Mononuclear cell (primary cell): ENCODE measurements around the gene DYNC1LI1. TPM values are rescaled to one million over a fixed set of nuclear protein-coding genes. Genes with fewer than 3 reads are reported as not detected.

ENCODE experiments used
- H3K27me3 ChIP-seq: 2 replicates; pipeline ENCODE4 v1.6.0; 2011; ENCODE audit warnings: low read length, control low read depth; ENCODE audit not compliant: insufficient read depth
- H3K4me1 ChIP-seq: 2 replicates; pipeline ENCODE4 v1.5.1; 2011; ENCODE audit warnings: mild to moderate bottlenecking, low read length, control low read depth; ENCODE audit not compliant: insufficient read depth
- H3K4me3 ChIP-seq: 2 replicates; pipeline ENCODE4 v1.5.1; 2011; ENCODE audit warnings: mild to moderate bottlenecking, low read length, moderate library complexity
- H3K9me3 ChIP-seq: 2 replicates; pipeline ENCODE4 v1.5.1; 2011; ENCODE audit warnings: low read depth, mild to moderate bottlenecking, control low read depth, low read length
- total RNA-seq: library from RNA; depleted of rRNA; stranded (reverse); fragments of >200 nt; gene quantifications from one replicate; pipeline ENCODE4 v1.2.3, GENCODE V29; 2012

The DYNC1LI1 gene
- total RNA-seq, 1 donor = 43.3 TPM

DNA sequence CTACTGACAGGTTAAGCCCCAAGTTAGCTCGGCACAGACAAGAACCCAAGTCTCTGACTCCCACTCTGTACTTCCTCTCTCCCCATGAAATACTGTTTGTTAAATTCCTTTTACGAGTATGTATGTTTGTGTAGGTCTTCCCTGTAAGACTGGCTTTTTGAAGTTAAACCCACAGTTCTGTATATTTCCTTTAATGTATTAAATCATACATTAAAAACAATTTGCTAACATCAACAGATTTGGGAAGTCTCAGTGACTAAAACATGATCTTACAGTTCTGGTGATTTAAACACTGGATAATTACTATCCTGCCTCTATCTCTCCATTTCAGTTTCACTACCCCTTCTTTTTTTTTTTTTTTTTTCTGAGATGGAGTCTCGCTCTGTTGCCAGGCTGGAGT, 72.4 kb downstream of the DYNC1LI1 start:
- no peaks in the 10 kb centered on the region for H3K27me3 ChIP-seq
- peaks cover 62% of the 10 kb centered on the region for H3K4me1 ChIP-seq
- no peak overlapping the region for H3K4me3 ChIP-seq
- H3K9me3 ChIP-seq = no peaks in the 10 kb centered on the region

DNA sequence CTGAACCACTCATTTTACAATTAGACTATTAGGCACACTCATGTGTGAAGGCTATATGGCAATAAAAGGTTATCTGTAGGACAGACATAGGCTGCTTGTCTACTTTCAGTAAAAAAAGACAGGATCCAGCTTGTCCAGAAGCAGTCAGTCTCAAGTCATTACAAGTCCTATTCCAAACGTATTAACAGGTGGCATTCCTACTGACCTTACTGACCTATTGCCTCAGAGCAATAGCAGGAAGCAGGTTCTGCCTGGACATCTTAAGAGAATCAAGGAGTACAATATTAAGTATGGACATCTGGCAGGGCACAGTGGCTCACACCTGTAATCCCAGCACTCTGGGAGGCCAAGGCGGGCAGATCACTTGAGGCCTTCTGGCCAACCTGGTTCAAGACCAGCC, 75.0 kb downstream of the DYNC1LI1 start:
- Histone ChIP-seq H3K9me3 (no peaks in the 10 kb centered on the region), H3K4me3 (no peak overlapping the region), H3K4me1 (peaks cover 49% of the 10 kb centered on the region), H3K27me3 (no peaks in the 10 kb centered on the region)

DNA sequence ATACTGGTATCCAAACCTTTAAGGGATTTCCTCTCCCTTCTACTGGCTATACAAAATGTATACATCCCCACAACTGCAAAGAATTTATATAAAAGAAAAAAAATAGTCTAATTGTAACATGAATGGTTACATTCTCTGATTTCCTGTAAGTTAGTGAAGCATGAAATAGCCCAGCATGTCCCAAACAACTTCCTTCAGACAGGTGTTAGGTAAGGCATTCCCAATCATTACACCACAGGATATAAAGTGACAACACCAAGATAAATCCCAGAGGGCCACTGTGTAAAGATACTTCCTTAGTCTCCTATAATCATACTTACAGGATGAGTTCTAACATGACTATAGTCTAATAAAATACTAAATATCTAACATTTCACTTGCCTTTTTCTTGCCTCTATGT, 75.6 kb downstream of the DYNC1LI1 start:
- Histone ChIP-seq H3K27me3 (no peaks in the 10 kb centered on the region), H3K4me1 (peaks cover 49% of the 10 kb centered on the region), H3K9me3 (no peaks in the 10 kb centered on the region), H3K4me3 (no peak overlapping the region)

DNA sequence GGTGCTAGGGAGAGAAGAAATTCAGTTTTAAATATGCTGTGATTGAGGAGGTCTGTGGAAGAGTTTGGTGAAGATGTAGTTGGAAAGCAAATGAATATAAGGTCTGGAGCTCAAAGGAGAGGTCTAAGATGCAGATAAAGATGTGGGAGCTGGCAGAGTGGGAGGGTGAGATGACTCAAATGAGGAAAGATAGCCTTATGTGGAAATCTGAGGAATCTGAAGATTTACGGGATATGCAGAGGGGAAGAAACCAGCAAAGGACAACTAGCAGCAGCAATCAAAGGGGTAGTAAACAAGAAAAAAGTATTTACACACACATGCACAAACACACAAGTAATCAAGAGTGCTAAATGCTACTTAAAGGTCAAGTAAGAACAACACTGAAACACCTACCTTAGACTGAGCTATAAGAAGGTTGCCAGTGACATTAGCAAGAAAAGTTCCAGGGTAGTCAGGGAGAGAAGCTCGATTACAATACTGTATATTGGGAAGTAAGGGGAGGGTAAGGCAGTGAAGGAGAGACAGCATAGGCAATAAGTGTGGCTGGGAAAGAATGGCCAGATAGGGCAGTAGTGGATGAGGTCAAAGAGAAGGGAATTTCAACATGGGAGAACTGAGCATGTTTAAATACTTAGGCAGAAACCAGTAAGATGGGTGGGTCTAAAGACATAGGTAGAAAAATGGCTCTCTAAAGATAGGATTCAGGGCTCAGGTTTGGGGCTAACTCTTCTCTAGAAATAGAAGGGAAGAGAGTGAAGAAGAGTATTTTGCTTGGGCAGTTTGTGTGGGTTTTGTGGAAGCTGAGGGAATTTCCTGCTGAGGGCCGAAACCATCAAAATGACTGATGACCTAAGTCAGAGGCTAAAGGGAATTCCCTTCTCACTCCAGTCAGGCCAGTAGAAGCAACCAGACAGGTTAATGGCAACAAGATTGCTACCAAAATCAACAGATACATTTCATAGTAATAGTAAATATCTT, 76.9 kb downstream of the DYNC1LI1 start:
- H3K4me1 ChIP-seq = peaks cover 40% of the 10 kb centered on the region

DNA sequence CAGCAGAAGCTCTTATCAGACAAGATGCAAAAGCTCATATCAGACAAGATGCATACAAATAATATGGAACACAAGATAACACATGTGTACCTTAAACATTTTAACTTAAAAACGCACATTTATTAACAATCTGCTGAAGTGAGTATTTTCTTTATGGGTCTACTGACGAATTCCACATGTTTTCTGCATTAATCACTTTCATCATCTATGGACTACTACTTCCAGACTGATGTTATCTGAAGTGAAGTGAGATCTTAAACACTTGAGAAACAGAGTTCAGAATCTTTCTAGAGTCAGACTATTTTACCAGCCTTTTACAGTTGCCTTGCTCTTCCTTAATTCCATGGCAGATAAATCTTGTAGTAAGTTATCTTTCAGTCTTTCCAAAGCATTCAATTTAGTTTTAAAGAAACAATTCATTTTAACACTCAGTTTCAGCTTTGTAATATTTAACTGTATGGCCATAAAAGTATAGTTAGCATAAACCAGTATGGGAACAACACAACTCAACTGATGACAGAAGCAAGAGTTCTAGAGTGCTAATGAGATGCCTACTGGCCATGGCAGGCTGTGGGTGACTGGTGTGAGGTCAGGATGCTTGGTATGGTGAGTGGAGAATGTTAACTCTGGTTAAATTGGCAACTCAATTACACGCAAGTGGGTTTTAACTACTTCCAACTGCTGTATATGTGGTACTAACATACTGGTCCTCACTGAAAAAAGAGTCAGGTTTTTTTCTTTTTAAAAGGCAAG, 77.8 kb downstream of the DYNC1LI1 start:
- no peak overlapping the region for H3K4me3 ChIP-seq
- H3K9me3 ChIP-seq = no peaks in the 10 kb centered on the region
- H3K27me3 ChIP-seq = no peaks in the 10 kb centered on the region
- H3K4me1 ChIP-seq = peaks cover 32% of the 10 kb centered on the region

More for the DNA sequence above, 76.9 kb downstream of the DYNC1LI1 start:
- Histone ChIP-seq H3K27me3 (no peaks in the 10 kb centered on the region), H3K4me3 (no peak overlapping the region), H3K9me3 (no peaks in the 10 kb centered on the region)

DNA sequence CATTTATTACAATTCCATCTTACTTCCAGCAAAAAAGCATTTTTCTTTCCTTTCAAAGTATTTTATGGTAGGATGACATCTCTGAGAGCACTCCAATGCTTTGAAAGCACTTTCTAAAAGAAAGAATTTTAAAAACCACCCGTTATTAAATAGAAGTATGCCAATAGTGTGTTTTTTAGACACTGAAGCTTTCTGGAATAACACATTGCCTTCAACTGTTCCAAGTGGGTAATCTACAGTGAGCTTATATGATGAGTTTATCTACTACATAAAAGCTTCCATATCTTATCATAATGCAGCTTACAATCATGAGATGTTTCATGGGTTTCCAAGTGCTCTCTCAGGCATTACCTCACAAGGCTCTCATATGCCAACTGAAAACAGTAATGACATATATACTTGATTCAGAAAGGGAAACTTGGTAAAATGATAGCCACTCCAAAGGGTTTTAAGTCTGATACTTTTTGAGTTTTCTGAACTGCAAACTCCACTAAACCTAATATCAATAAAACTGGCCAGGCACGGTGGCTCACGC, 82.1 kb downstream of the DYNC1LI1 start:
- Histone ChIP-seq H3K27me3 (no peaks in the 10 kb centered on the region), H3K4me3 (no peak overlapping the region), H3K4me1 (peaks cover 16% of the 10 kb centered on the region), H3K9me3 (no peaks in the 10 kb centered on the region)

DNA sequence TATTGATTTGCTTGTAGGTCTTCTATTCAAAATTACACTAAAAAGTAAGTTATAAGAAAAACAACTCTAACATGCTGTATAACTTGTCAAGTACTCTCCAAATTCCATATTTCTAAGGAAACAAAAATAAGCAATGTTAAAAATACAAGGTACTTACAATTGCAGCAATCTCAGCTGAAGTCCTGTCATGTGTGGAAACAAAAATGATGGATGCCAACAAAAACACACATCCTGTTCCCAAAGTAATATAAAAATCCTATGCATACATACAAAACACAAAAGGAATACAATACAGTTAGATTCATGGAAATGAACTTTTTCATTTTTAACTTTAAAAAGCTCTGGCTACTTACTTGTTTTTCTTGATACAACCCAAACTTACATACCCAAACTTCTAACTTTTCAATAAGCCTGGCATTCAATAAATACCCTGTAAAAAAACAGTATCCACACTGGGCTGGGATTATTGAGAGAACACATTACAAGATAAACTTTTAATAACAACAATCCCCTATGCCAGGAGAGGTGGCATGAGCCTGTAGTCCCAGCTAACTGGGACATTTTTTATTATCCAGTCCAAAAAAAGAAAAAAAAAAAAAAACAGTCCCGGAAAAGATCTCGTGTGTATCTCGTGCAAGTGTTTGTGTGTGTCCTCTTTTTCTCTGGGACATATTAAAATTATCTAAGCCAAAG, 82.7 kb downstream of the DYNC1LI1 start:
- Histone ChIP-seq H3K4me1 (peaks cover 11% of the 10 kb centered on the region), H3K4me3 (no peak overlapping the region), H3K9me3 (no peaks in the 10 kb centered on the region), H3K27me3 (no peaks in the 10 kb centered on the region)

DNA sequence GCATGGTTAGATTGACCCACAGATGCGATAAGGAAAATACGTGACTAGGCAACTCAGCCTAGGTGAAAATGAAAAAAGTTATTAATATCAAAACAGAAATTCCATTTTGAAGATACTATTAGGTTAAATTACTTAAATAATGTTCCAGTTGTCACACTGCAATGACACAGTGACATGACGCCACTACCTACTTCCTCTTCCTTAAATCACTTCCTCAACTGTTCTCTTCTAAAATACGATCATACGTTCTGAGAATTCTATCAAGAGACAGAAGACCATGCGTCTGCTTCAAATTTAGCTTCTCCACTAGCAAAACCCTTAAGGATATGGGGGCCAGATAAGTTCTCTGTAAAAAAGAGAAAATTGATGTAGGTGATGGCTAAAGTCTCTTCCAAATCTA, 86.2 kb downstream of the DYNC1LI1 start:
- Histone ChIP-seq H3K9me3 (no peaks in the 10 kb centered on the region), H3K4me1 (peaks cover 11% of the 10 kb centered on the region), H3K27me3 (no peaks in the 10 kb centered on the region), H3K4me3 (no peak overlapping the region)

DNA sequence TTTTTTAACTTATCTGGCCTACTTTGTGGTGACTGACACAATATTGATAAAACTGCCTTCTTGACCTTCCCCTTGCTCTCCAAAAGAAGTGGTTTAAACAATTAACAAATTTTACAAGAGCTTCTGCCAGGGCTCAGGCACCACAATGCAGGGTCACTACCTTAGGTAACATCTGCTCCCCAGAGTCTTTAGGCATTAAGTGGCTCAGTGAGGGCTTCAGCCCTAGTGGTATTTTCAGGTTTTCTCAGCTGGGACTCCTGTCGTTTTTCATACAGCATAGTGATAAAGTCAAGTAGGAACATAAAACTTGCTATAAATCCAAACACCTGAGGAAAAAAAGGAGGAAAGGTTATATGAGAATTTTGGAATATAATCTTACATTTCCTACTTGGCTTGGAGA, 86.9 kb downstream of the DYNC1LI1 start:
- Histone ChIP-seq H3K4me1 (peaks cover 15% of the 10 kb centered on the region), H3K27me3 (no peaks in the 10 kb centered on the region), H3K9me3 (no peaks in the 10 kb centered on the region), H3K4me3 (no peak overlapping the region)

DNA sequence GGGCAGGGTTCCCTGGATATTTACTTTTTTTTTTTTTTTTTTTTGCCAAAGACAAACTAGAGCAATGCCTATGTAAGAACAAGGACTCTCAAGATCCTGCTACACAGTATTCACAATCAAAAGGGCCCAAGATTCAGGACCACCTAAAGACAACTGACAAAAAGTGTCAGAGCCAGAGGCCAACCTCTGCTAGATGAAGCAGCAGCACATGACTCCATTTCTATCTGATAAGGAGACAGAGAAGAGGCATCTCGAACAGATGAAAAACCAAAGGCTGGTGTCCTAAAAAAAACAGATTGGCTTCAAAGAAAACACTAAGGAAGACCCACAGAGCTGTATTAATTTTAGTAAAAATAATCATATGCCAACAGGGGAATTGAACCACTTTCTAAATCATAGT, 88.0 kb downstream of the DYNC1LI1 start:
- no peaks in the 10 kb centered on the region for H3K27me3 ChIP-seq
- no peaks in the 10 kb centered on the region for H3K9me3 ChIP-seq
- H3K4me3 ChIP-seq = no peak overlapping the region
- H3K4me1 ChIP-seq = peaks cover 23% of the 10 kb centered on the region

DNA sequence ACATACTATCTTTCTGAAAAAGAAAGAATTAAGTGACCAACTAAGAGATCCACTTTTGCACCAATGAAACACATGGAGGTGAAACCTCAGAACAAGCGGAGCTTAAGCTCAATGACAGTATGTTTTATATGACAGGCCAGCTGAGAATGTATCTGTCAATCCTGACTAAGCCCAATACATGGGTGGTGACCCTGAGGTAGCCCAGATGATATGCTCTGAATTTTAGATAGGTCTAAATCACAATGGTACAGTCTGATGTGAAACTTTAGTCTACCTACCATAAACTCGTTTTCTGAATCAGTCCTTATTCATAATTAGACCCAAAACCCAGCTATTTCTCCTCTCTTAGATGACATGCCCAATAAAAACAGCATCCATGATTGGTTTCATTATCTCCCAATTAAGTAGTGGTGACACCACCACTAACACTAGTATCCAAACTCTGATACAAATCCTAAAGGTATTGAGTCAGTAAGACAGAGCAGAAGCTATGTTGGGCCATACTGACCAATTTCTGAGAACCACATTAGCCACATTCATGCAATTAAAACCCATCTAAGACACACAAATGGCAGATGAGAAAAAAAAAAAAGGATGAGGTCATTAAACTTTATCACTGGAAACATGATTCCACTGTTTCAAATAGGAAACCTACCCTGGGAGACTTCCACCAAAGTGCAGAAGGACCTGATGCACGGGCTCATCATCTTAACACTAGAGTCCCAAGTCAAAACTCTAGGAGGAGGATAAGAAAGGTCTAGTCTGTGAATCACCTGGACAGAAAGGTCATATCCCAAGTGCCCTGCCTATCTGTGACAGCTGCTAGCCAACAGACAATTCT, 88.6 kb downstream of the DYNC1LI1 start:
- no peaks in the 10 kb centered on the region for H3K9me3 ChIP-seq
- no peaks in the 10 kb centered on the region for H3K27me3 ChIP-seq
- peaks cover 29% of the 10 kb centered on the region for H3K4me1 ChIP-seq
- H3K4me3 ChIP-seq = no peak overlapping the region

DNA sequence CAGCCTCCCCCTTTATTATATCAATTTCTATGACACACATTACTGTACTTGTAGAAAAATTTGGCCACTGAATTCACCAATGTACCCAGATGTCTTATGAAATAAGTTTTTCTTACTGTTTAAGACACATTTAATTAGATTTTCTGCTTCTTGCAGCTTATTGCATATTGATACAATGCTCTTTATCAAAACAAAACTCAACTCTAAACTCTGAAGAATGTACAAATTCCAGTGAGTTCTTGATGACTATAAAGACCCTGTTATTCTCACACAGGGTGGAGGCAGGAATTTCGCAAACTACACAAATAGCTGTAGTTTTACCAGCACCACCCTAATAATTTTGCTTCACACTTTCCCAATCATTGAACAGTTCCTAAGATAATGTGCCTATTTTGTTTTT, 90.1 kb downstream of the DYNC1LI1 start:
- Histone ChIP-seq H3K9me3 (no peaks in the 10 kb centered on the region), H3K4me1 (peaks cover 29% of the 10 kb centered on the region), H3K4me3 (no peak overlapping the region), H3K27me3 (no peaks in the 10 kb centered on the region)
